Measurements from ENCODE around the gene FRMPD3. TPM values are rescaled to one million over a fixed set of nuclear protein-coding genes. Genes with fewer than 3 reads are reported as not detected.

The FRMPD3 gene
- total and polyA plus RNA-seq, 2 of the 8 experiments (the other 6 are each of a cell fraction or from before 2014, with no cell fraction given), result 0.38 to 0.56 TPM

GRCh38 chrX:107493141-107493540 lies 43.7 kb downstream of the FRMPD3 start:
- Histone ChIP-seq H3K4me3 (ENCODE audit: extremely low read depth in 1 of 4, insufficient read depth in 2 of 4, low read depth in 3 of 4, low read length in 4 of 4) (no peak overlapping the region), H4K8ac (ENCODE audit: extremely low read depth, insufficient read depth, low read length) (no peak overlapping the region), H4K91ac (replicated peaks; ENCODE audit: insufficient read length, low read length) (no peak overlapping the region), H3K36me3 (ENCODE audit: control insufficient read depth in 2 of 4, insufficient read depth in 4 of 4, low read length in 3 of 4) (no peaks in the 10 kb centered on the region), H3K27ac (ENCODE audit: low read depth, low read length) (no peak overlapping the region), H2BK5ac (ENCODE audit: low read depth, low read length) (no peak overlapping the region), H3K56ac (replicated peaks; ENCODE audit: insufficient read length, low read depth, low read length) (no peak overlapping the region), H3K9ac (replicated peaks in 1 of 4; ENCODE audit: extremely low read depth in 1 of 4, low read depth in 3 of 4, low read length in 3 of 4) (no peak overlapping the region), H2BK120ac (replicated peaks; ENCODE audit: low read depth, low read length) (no peak overlapping the region), H2BK20ac (ENCODE audit: low read length) (no peak overlapping the region), H3K14ac (ENCODE audit: insufficient read length) (no peak overlapping the region), H3K79me1 (ENCODE audit: low read depth, low read length) (no peaks in the 10 kb centered on the region), H2AFZ (ENCODE audit: low read length) (no peak overlapping the region), H3K9me3 (ENCODE audit: insufficient read depth in 2 of 2, low read depth in 1 of 2, low read length in 1 of 2) (no peaks in the 10 kb centered on the region), H3K4ac (replicated peaks; ENCODE audit: insufficient read length, low read depth, low read length) (no peak overlapping the region), H4K20me1 (replicated peaks in 1 of 2; ENCODE audit: control insufficient read depth in 1 of 2, insufficient read depth in 2 of 2, low read length in 2 of 2) (no peaks in the 10 kb centered on the region), H3K27me3 (replicated peaks in 1 of 4; ENCODE audit: control insufficient read depth in 3 of 4, extremely low read depth in 1 of 4, insufficient read depth in 3 of 4, low read length in 3 of 4) (no peaks in the 10 kb centered on the region), H3K18ac (ENCODE audit: extremely low read depth, low read length) (no peak overlapping the region), H2BK12ac (ENCODE audit: low read depth, low read length) (no peak overlapping the region), H2BK15ac (ENCODE audit: low read length) (no peak overlapping the region), H3K79me2 (ENCODE audit: control insufficient read depth in 1 of 2, insufficient read depth in 2 of 2, low read length in 2 of 2) (no peaks in the 10 kb centered on the region), H4K5ac (ENCODE audit: insufficient read length, low read depth, low read length) (no peak overlapping the region), H3K4me2 (ENCODE audit: insufficient read depth in 1 of 2, low read depth in 2 of 2, low read length in 2 of 2) (no peak overlapping the region), H2AK5ac (ENCODE audit: low read depth, low read length) (no peak overlapping the region), H3K23ac (ENCODE audit: insufficient read length) (no peak overlapping the region), H3K23me2 (ENCODE audit: low read depth, low read length) (no peaks in the 10 kb centered on the region), H3K4me1 (replicated peaks in 1 of 4; ENCODE audit: control insufficient read depth in 3 of 4, insufficient read depth in 4 of 4, low read length in 3 of 4) (no peaks in the 10 kb centered on the region)
- DNase-seq (ENCODE audit: low read depth in 1 of 2, low spot score in 2 of 2) (no peak), FAIRE-seq (no peak)
- CTCF ChIA-PET (ENCODE audit: partially characterized antibody), result interaction anchor here (1.1 kb wide), 1 partner anchor 10 kb away, joined by 3 read pairs; no protein-coding TSS in a partner anchor
- no CpG with 5 or more reads among the region's 2 CpGs for WGBS, 2 experiments (ENCODE audit: extremely low coverage in 1 of 2, insufficient coverage in 1 of 2, insufficient read length in 1 of 2, insufficient replicate concordance in 2 of 2, low coverage in 1 of 2, low lambda C conversion rate in 2 of 2, missing lambda C conversion rate in 1 of 2)
- POLR2A ChIA-PET (ENCODE audit: partially characterized antibody), result no interaction called here
- no peak for TF ChIP-seq SP2 (IDR thresholded peaks at IDR 0.05; ENCODE audit: low read length)
- no peak for TF ChIP-seq SAP30 (IDR thresholded peaks at IDR 0.05; ENCODE audit: insufficient read depth, insufficient replicate concordance, low read length)
